Endothelial cell (in vitro differentiated cells): ENCODE results near the gene TMEM232. TPM values are rescaled to one million over a fixed set of nuclear protein-coding genes. Genes with fewer than 3 reads are reported as not detected.
"Not testable (repeated sequence)": the region's sequence is repeated elsewhere in the genome, so short reads cannot be mapped to it uniquely, and the experiment has no call there.

Experiments
- DNase-seq: peaks from one replicate; pipeline ENCODE4 v3.0.0; 2021; ENCODE audit warnings: low spot score
- H3K27ac Mint-ChIP-seq: one replicate; pipeline ENCODE4 v1.8.0; 2021; ENCODE audit warnings: mixed read lengths, inconsistent platforms; ENCODE audit not compliant: unreplicated experiment
- H3K27me3 Mint-ChIP-seq: one replicate; pipeline ENCODE4 v1.8.0; 2021; ENCODE audit warnings: mild to moderate bottlenecking, moderate library complexity, mixed read lengths, inconsistent platforms; ENCODE audit not compliant: unreplicated experiment
- H3K36me3 Mint-ChIP-seq: one replicate; pipeline ENCODE4 v1.8.0; 2021; ENCODE audit warnings: mild to moderate bottlenecking, low read depth, mixed read lengths, inconsistent platforms; ENCODE audit not compliant: unreplicated experiment
- H3K4me1 Mint-ChIP-seq: one replicate; pipeline ENCODE4 v1.8.0; 2021; ENCODE audit warnings: mild to moderate bottlenecking, mixed read lengths, inconsistent platforms; ENCODE audit not compliant: unreplicated experiment
- H3K4me3 Mint-ChIP-seq: one replicate; pipeline ENCODE4 v1.8.0; 2021; ENCODE audit warnings: mild to moderate bottlenecking, mixed read lengths, inconsistent platforms; ENCODE audit not compliant: unreplicated experiment
- H3K9me3 Mint-ChIP-seq: one replicate; pipeline ENCODE4 v1.8.0; 2021; ENCODE audit warnings: mixed read lengths, inconsistent platforms; ENCODE audit not compliant: unreplicated experiment
- total RNA-seq: library from RNA; stranded (reverse); fragmentation: NEBNext Ultra II Directional; extraction: Animal tissue kit (Norgen Biotek cat#: 25700); gene quantifications from one replicate; pipeline ENCODE4 v1.2.1, GENCODE V29; 2021; ENCODE audit not compliant: unreplicated experiment
- TF ChIP-seq, protein P1 (sequence below): fragments of 200-600 bp; sonication (generic); IDR thresholded peaks from one replicate; pipeline ENCODE4 v1.5.0; 2021; ENCODE audit warnings: antibody characterized with exemption; ENCODE audit not compliant: unreplicated experiment

Gene TMEM232
- total RNA-seq, 1 donor from 2014 or later: 3.1 TPM

DNA sequence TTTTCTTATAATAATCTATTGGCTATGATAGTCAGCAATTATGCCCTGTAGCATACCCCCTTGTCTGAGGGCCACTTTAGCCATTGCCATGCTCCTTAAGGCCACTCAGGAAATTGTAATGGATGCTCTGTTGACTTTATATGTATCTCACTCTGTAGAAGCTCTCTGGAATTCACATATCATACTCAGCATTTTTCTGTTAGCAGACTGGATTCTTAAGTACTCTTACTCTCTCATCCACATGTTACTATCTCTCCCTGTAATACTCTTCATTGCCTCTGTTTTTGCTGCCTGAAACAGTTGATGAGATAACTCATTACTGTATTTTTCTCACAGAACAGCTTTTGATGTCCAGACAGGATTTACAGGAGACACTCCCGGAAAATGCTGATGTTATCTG is 24.2 kb downstream of the TMEM232 start:
- Mint-ChIP-seq H3K27ac (no peak overlapping the region), H3K4me3 (no peak overlapping the region), H3K4me1 (no peaks in the 10 kb centered on the region), H3K9me3 (no peaks in the 10 kb centered on the region), H3K27me3 (peaks cover 1% of the 10 kb centered on the region), H3K36me3 (no peaks in the 10 kb centered on the region)
- TF ChIP-seq, protein P1, sequence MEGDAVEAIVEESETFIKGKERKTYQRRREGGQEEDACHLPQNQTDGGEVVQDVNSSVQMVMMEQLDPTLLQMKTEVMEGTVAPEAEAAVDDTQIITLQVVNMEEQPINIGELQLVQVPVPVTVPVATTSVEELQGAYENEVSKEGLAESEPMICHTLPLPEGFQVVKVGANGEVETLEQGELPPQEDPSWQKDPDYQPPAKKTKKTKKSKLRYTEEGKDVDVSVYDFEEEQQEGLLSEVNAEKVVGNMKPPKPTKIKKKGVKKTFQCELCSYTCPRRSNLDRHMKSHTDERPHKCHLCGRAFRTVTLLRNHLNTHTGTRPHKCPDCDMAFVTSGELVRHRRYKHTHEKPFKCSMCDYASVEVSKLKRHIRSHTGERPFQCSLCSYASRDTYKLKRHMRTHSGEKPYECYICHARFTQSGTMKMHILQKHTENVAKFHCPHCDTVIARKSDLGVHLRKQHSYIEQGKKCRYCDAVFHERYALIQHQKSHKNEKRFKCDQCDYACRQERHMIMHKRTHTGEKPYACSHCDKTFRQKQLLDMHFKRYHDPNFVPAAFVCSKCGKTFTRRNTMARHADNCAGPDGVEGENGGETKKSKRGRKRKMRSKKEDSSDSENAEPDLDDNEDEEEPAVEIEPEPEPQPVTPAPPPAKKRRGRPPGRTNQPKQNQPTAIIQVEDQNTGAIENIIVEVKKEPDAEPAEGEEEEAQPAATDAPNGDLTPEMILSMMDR: no peak
- no peak for DNase-seq

DNA sequence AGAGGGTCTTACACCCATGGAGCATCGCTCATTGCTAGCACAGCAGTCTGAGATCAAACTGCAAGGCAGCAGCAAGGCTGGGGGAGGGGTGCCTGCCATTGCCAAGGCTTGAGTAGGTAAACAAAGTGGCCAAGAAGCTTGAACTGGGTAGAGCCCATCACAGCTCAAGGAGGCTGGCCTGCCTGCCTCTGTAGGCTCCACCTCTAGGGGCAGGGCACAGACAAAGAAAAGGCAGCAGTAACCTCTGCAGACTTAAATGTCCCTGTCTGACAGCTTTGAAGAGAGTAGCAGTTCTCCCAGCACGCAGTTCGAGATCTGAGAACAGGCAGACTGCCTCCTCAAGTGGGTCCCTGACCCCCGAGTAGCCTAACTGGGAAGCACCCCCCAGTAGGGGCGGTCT is 33.8 kb downstream of the TMEM232 start:
- not testable (repeated sequence) for H3K4me3 Mint-ChIP-seq, H3K4me1 Mint-ChIP-seq, DNase-seq, H3K36me3 Mint-ChIP-seq, H3K27ac Mint-ChIP-seq, H3K9me3 Mint-ChIP-seq, H3K27me3 Mint-ChIP-seq

DNA sequence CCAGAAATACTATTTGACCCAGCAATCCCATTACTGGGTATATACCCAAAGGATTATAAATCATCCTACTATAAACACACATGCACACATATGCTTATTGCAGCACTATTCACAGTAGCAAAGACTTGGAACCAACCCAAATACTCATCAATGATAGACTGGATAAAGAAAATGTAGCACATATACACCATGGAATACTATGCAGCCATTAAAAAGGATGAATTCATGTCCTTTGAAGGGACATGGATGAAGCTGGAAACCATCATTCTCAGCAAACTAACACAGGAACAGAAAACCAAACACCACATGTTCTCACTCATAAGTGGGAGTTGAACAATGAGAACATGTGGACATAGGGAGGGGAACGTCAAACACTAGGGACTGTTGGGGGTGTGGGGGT is 35.9 kb downstream of the TMEM232 start:
- not testable (repeated sequence) for H3K27ac Mint-ChIP-seq, H3K36me3 Mint-ChIP-seq, H3K9me3 Mint-ChIP-seq, H3K4me3 Mint-ChIP-seq, H3K27me3 Mint-ChIP-seq, H3K4me1 Mint-ChIP-seq, DNase-seq

DNA sequence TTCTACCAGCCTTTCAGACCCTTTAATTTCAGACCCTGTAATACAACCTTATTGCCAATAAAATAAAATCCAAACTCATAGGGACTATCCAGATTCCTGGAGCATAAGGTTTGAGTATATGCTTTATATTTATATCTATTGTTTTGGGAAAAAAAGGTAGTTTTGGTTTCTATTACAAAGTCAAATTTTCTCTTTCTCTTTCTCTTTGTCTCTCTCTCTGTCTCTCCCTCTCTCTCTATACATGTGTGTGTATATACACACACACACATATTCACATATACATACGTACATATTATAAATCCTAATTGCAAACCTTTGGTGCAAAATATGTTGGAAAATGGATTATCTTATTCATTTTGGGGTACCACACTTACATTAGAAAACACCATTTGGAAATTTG is 39.0 kb downstream of the TMEM232 start:
- no peak for DNase-seq
- Mint-ChIP-seq H3K27ac (no peak overlapping the region), H3K9me3 (no peaks in the 10 kb centered on the region), H3K4me3 (no peak overlapping the region), H3K36me3 (no peaks in the 10 kb centered on the region), H3K27me3 (no peaks in the 10 kb centered on the region), H3K4me1 (no peaks in the 10 kb centered on the region)
- TF ChIP-seq, protein P1: no peak

DNA sequence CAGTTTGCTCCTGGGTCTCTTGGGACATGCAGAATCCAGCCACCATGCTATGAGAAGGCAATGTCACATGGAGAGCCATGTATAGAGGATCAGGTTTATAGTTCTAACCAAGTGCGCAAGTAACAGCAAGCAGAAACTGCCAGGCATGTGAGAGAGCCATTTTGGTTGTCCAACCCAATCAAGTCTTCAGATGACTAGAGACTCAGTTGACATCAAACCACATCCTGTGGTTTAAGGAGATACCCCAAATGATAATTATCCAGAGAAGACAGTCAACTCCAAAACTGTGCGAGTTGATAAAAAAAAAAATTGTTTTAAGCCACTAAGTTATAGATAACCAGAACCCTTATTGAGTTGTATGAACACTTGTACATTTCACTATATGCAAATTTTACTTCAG is 40.2 kb downstream of the TMEM232 start:
- Mint-ChIP-seq H3K27me3 (no peaks in the 10 kb centered on the region), H3K27ac (no peak overlapping the region), H3K9me3 (no peaks in the 10 kb centered on the region), H3K4me3 (no peak overlapping the region), H3K4me1 (no peaks in the 10 kb centered on the region), H3K36me3 (no peaks in the 10 kb centered on the region)
- no peak for DNase-seq
- TF ChIP-seq, protein P1: no peak

DNA sequence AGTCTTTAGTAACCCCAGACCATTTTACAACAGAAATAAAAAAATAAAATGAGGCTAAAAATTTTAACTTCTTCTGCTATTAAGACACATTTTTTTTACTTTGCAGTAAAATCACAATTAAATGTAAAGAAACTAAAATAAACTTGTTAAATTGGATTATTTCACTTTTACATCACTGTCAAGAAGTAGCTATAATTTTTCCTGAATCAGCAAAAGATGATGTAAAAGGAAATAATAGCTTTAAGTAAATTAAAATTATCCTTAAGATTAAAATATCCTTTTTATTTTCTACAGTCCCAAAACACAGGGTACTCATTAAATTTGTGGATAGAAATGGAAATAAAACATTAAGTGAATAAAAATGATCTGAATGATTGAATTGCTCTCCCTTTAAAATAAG is 44.5 kb downstream of the TMEM232 start:
- Mint-ChIP-seq H3K36me3 (no peaks in the 10 kb centered on the region), H3K27ac (no peak overlapping the region), H3K9me3 (no peaks in the 10 kb centered on the region), H3K4me3 (no peak overlapping the region), H3K4me1 (no peaks in the 10 kb centered on the region), H3K27me3 (no peaks in the 10 kb centered on the region)
- DNase-seq: no peak
- TF ChIP-seq, protein P1: no peak
